ENCODE measurements around the gene KRTAP5-5. TPM values are rescaled to one million over a fixed set of nuclear protein-coding genes. Genes with fewer than 3 reads are reported as not detected.
"Not testable (repeated sequence)": the region's sequence is repeated elsewhere in the genome, so short reads cannot be mapped to it uniquely, and the experiment has no call there.

KRTAP5-5 gene
- total and polyA plus RNA-seq, 8 donors, result 0.19 TPM; not detected in 7

DNA sequence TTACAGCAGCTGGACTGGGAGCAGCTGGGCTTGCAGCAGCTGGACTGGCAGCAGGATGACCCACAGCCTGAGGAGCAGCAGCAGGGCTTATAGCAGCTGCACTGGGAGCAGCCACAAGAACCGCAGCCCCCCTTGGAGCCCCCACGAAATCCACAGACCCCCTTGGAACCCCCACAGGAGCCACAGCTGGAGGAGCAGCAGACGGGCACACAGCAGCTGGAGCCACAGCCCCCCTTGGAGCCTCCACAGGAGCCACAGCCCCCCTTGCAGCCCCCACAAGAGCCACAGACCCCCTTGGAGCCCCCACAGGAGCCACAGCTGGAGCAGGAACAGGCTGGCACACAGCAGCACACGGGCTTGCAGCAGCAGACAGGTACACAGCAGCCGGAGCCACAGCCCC, 21.7 kb upstream of the KRTAP5-5 start:
- intact Hi-C loops (cut with DNase I); H3K9me3 ChIP-seq; DNase-seq; H3K36me3 ChIP-seq; FAIRE-seq; H3K4me3 ChIP-seq; H3K4me1 ChIP-seq; H3K27me3 ChIP-seq; ATAC-seq; H3K27ac ChIP-seq: not testable (repeated sequence)
- WGBS, 2 donors, result 46 to 67% methylated on average over 5 of the region's 5 CpGs

DNA sequence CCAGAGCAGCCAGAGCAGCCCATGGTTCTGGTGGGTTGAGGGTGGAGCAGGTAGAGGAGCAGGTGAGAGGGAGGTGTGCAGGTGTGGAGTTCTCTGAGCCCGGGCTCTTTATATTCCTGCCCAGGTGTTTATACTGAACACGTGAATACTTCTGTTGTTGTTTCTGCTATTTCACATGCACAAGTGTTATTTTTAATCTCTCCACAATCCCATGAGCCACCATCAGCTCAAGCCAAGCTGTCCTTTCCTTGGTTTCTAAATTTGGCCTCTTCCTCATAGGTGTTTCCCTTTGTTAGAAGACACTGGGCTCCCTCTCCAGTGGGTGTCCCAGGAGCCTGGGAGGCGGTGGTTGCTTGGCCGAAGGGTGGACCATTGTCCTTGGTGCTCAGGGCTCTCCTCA, 21.2 kb upstream of the KRTAP5-5 start, which contains the start of gene KRTAP5-3:
KRTAP5-3 (minus strand) TSS at position 101 of the 400 bp plus-strand sequence; CDS start at position 23, 78 bp downstream.
- H3K27me3 ChIP-seq, result no peaks in the 10 kb centered on the region
- H3K27ac ChIP-seq, result no peak within 1 kb of the TSS
- TF ChIP-seq, protein P1, sequence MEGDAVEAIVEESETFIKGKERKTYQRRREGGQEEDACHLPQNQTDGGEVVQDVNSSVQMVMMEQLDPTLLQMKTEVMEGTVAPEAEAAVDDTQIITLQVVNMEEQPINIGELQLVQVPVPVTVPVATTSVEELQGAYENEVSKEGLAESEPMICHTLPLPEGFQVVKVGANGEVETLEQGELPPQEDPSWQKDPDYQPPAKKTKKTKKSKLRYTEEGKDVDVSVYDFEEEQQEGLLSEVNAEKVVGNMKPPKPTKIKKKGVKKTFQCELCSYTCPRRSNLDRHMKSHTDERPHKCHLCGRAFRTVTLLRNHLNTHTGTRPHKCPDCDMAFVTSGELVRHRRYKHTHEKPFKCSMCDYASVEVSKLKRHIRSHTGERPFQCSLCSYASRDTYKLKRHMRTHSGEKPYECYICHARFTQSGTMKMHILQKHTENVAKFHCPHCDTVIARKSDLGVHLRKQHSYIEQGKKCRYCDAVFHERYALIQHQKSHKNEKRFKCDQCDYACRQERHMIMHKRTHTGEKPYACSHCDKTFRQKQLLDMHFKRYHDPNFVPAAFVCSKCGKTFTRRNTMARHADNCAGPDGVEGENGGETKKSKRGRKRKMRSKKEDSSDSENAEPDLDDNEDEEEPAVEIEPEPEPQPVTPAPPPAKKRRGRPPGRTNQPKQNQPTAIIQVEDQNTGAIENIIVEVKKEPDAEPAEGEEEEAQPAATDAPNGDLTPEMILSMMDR (IDR thresholded peaks at IDR 0.05), result no peak
- intact Hi-C loops (cut with DNase I), result no loop called here
- no peaks in the 10 kb centered on the region for H3K4me1 ChIP-seq
- 54 to 60% methylated on average over 4 of the region's 4 CpGs for WGBS, 2 donors
- no peak within 1 kb of the TSS for H3K4me3 ChIP-seq
- ATAC-seq (no peak), FAIRE-seq (no peak), DNase-seq (no peak)
- H3K36me3 ChIP-seq, result no peaks in the 10 kb centered on the region
- no peaks in the 10 kb centered on the region for H3K9me3 ChIP-seq

DNA sequence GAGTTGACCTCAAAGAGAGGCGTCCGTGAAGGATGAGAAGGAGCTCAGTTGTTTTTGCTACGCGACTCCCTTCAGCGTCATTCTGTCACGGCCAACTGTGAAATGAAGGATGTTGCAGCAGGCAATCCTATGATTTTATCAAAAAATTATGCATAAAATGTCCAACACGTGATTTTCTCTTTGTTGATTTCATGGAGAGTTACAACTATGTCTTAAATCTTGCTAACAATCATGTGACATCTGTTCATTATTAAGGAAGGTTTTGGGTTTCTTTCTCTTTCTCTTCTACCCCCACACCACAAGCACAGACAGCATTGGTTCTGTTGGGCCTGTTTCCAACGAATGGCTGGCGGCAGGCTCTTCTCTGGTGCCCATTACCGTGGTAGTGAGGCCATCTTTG, 11.3 kb upstream of the KRTAP5-5 start:
- TF ChIP-seq, protein P1 (IDR thresholded peaks at IDR 0.05), result no peak
- H3K36me3 ChIP-seq, result no peaks in the 10 kb centered on the region
- intact Hi-C loops (cut with DNase I), result no loop called here
- no peak for FAIRE-seq
- H3K4me3 ChIP-seq, result no peak overlapping the region
- no peaks in the 10 kb centered on the region for H3K4me1 ChIP-seq
- no peak for DNase-seq
- H3K27me3 ChIP-seq, result no peaks in the 10 kb centered on the region
- ATAC-seq, result no peak
- H3K27ac ChIP-seq, result no peak overlapping the region
- 82% methylated on average over 10 of the region's 10 CpGs for WGBS, 2 donors
- no peaks in the 10 kb centered on the region for H3K9me3 ChIP-seq

DNA sequence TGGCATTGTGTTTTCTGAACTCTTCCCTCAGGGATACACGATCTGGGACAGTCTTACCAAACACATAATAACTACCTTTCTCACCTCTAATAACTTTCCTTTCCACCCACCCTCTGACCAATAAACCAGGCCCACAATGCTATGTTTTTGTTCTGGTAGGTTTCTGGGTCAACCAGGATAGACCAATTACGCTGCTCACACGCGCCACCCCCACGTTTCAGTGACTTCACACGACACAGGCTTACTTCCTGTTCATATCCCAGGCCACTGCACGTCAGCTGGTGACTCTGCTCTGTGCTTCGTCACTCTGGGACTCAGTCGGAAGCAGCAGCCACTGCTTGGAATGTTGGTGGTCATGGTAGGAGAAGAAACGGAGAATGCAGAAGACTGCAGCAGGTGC, 10.1 kb upstream of the KRTAP5-5 start:
- Histone ChIP-seq H3K27ac (no peak overlapping the region), H3K9me3 (no peaks in the 10 kb centered on the region), H3K4me3 (no peak overlapping the region), H3K4me1 (no peaks in the 10 kb centered on the region), H3K27me3 (no peaks in the 10 kb centered on the region), H3K36me3 (no peaks in the 10 kb centered on the region)
- intact Hi-C loops (cut with DNase I), result no loop called here
- 57 to 65% methylated on average over 10 of the region's 10 CpGs for WGBS, 2 donors
- DNase-seq, result no peak
- TF ChIP-seq, protein P1 (IDR thresholded peaks at IDR 0.05), result no peak
- no peak for ATAC-seq
- no peak for FAIRE-seq

DNA sequence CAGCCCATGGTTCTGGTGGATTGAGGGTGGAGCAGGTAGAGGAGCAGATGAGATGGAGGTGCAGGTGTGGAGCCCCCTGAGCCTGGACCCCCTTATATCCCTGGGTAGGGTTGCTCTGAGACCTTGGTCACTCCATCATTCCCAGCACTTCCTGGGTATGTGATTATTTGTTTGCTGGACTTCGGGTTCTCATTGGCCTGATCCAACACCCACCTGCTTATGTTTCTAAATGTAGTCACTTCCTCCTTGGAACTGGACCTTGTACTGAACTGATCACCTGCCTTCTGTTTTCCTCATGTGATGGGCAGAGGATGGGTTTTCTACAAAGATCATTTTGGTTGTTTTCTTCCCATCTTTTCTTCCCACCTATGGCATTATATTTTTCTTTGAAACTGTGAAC, 7.5 kb upstream of the KRTAP5-5 start, which contains the start of gene KRTAP5-4:
KRTAP5-4 (minus strand) TSS at position 53 of the 400 bp plus-strand sequence; CDS start at position 8, 45 bp downstream.
- no peak within 1 kb of the TSS for H3K27ac ChIP-seq
- peak in 3 of 4 donors; percentile 44 to 69 (median 49) for ATAC-seq
- H3K9me3 ChIP-seq, result no peaks in the 10 kb centered on the region
- no peaks in the 10 kb centered on the region for H3K27me3 ChIP-seq
- WGBS, 2 donors, result 13 to 20% methylated on average over 1 of the region's 1 CpG
- intact Hi-C loops (cut with DNase I), result no loop called here
- TF ChIP-seq, protein P1 (IDR thresholded peaks at IDR 0.05), result no peak
- no peak for FAIRE-seq
- H3K36me3 ChIP-seq, result no peaks in the 10 kb centered on the region
- H3K4me3 ChIP-seq, result no peak within 1 kb of the TSS
- H3K4me1 ChIP-seq, result no peaks in the 10 kb centered on the region
- DNase-seq, result no peak

All from pancreas (tissue), 10 donors.